Measurements from ENCODE around the gene SERPINH1.

Gene SERPINH1

DNA sequence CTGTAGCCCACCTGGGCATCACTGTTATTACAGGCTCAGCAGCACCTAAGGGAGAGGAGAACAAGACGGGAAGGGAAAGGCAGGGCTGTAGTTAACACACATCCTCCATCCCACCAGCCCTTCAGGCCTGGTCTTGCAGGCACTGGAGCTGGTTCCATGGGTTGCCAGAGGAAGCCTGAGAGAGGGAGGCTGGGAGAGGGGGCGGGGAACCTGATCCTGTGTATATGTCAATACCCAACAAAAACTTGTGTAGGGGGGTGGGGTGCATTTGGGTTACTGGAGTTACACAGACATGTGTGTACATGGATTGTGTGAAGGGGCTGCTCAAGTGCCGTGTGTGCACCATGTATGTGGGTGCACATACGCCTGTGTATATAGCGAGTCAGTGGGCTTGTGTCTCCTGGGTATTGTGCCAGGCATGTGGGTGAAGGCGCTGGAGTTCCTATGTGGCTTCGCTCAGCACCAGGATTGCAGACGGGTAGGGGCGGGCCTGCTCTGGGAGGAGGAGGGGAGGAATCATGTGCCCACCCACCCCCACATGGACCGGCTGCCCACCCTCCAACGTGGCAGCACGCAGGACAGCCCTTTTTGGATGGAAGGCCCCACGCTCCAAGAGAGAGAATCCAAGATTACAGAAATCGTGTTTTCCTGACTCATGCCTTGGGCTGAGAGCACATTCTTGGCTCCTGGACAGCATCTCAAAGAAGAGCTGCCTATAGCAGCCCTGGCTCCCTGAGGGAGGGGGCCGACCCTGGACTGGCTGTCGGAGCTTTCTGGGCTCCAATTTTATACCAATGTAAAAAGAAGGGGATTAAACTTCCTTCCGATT lies 4.2 kb upstream of the SERPINH1 start:
- no peak for DNase-seq

DNA sequence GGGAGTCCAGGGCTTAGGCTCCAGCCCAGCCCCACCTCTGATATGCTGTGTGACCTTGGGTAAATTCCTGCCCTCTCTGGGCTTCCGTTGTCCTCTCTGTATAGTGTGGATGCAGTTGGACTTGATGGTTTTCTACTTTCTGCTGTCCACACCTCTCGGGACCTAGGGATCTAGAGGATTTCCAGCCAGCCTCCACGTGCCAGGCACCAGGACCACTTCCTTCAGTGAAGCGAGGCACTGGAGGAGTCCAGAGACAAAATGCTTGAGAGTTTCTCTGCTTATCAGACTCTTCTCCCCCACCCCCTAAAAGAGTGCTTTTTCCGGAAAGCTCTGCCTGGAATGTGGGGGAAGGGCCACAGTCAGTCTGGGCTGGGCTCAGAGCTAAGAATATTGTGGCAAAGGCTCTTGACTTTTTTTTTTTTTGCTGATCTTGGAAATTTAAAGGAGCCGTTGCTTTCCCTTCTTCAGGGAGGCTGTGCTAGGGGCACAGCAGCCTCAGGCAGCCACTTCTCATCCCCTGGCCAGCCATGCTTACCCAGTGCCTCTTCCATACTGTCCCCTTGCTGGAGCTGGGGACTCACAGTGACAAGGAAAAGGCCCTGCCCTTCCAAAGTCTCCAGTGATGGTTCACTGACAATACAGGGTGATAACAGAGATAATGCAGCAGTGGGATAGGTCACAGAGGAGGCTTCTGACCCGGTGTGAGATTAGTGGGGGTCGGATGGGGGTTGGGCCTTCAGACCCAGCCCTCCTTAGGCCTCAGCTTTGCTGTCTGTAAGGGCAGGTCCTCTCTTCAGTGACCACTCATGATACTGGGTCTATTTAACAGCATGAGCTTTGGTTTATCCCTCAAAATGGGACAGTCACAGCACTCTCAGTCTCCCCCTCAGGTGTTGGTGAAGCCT lies 2.9 kb upstream of the SERPINH1 start:
- no peak for DNase-seq

DNA sequence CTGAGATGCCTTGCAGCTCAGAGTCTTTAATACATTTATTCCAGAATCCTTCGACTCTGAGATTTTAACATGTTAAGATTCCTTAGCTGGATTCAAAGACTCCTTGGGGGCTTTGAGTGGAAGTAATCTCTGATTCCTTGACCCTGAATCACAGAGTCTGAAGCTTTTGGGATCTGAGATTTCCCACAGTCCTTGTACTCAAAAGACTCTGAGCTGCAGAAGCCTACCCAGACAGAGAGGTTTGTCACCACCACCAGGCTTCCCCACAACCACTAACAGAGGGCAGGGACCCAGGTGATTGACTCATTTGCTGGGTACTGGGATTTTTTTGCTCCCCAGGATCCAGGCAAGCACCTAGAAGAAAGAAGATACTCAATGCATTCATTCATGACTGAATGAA lies 1.4 kb upstream of the SERPINH1 start:
- DNase-seq = no peak

- DNase-seq = no peak
Observed at GRCh38 chr11:75561426-75562047, 516 bp upstream of the SERPINH1 start.

- no peak for DNase-seq
Observed at GRCh38 chr11:75562836-75563484, 907 bp downstream of the SERPINH1 start.

DNA sequence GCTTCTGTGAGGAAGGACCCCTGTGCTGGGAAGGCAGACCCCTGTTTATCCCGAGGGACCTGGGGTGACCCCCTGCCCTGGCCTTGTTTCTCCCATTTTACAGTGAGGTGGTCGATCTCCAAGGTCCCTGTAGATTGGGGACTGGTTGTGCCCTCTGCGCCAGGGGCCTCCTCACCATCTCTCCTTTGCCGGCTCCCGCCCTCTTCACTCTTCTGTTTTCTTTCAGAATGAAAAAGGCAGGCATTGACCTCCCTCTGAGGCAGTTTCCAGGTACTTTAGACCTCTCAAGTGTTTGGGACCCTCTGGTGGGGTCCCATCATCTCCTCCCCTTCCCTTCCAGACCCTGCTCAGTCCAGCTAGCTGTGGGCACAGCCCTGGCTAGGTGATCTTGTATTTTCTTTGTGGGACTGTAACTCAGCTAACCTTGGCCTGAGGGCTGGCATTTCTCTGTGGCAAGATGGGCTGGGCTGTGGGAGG lies 1.5 kb downstream of the SERPINH1 start:
- DNase-seq = no peak

DNA sequence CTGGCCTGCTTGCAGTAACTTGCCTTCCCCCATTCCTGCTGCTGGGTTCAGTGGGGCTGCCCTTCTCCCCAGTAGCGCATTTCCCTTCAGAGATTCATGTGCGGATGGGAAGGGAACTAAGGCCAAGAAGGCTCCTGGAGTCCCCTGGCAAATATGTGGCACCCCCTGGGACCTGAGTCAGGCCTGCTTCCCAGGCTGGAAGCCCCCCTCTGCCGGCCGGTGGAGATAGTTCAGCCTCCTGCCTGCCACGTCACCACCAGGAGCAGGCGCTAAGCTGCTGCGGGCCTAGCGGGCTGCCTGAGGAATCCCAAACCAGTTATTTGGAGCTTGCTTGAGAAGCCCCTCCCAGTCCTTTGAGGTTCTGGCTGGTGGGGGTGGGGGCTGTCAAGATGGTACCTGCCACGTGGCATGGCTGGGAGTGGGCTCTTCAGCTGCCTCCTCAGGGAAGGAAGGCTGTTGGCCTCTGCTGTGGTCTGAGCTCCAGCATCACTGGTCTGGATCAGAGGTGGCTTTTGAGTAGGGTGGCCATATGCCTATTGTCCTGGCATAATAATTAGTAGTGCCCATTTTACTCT lies 2.0 kb downstream of the SERPINH1 start:
- no peak for DNase-seq

DNA sequence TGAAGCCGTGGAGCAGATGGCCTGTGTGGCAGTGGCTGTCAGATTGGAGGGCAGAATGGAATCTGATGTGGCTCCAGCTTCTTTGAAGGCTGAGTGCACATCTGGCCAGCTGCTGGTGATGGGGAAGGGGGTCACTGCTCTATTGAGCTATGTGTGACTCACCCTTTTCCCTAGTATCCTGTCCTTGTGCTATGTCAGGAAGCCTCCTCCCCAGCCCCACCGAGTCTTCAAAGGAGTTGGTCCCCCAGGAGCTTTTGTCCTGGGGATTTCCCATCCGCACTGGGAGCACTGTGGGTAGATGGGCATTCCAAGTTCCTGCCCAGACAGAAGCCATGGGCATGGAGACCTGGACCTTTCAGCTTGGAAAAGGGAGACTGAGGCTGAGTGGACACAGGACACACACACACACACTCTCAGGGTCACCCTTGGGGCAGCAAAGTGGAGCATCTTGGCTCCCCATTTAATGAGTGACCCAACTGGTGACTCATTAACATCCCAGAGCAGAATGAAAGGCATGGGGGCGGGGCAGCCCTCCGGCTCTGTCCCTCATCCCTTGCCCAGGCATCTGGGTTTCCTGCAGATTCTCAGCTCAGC lies 3.3 kb downstream of the SERPINH1 start:
- DNase-seq = no peak

DNA sequence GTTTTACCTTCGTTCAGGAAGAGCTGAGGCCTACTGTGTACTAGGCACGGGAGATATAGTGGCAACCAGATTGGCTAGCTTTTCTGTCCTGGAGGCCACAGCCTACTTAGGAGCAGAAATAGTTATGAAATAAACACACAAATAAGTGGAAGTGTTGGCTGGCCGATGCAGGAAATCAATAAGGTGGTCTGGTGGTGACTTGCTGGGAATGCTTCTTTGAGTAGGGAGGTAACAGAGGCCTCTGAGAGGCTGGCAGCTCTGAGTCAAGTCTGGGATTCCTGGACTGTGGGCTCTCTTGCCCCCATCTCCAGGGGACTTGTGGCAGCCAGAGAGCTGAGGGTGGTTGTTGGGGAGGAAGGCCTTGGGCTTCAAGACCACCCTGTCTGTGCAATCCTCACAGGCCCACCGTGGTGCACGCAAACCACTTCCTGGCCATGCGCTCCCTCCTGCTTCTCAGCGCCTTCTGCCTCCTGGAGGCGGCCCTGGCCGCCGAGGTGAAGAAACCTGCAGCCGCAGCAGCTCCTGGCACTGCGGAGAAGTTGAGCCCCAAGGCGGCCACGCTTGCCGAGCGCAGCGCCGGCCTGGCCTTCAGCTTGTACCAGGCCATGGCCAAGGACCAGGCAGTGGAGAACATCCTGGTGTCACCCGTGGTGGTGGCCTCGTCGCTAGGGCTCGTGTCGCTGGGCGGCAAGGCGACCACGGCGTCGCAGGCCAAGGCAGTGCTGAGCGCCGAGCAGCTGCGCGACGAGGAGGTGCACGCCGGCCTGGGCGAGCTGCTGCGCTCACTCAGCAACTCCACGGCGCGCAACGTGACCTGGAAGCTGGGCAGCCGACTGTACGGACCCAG lies 4.1 kb downstream of the SERPINH1 start:
- DNase-seq = no peak

DNA sequence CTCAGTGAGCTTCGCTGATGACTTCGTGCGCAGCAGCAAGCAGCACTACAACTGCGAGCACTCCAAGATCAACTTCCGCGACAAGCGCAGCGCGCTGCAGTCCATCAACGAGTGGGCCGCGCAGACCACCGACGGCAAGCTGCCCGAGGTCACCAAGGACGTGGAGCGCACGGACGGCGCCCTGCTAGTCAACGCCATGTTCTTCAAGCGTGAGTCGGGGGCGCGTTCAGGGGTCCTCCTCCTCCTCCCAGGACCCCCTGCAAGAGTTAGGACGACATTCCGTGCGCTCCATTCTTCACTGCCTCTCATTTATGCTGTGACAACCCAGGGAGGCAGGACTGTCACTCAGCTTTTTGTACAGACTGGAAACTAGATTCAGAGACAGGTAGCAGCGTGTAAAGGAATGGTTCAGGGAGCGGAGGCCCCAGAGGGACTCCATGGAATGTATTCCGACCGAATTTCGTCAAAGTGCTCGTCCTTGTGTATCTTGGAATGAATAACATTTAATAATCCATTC lies 4.8 kb downstream of the SERPINH1 start:
- no peak for DNase-seq

DNA sequence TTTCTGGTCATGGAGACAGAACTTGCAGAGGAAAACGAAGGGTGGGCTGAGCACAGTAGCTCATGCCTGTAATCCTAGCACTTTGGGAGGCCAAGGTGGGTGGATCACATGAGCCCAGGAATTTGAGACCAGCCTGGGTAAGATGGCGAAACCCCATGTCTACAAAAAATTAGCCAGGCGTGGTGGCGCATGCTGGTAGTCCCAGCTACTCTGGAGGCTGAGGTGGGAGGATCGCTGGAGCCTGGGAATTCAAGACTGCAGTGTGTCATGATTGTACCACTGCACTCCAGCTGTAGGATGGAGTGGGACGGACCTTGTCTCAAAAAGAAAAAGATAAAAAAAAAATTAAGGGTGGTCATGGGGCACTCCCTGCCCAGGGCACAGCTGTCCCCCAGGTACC lies 5.9 kb downstream of the SERPINH1 start:
- no peak for DNase-seq

DNA sequence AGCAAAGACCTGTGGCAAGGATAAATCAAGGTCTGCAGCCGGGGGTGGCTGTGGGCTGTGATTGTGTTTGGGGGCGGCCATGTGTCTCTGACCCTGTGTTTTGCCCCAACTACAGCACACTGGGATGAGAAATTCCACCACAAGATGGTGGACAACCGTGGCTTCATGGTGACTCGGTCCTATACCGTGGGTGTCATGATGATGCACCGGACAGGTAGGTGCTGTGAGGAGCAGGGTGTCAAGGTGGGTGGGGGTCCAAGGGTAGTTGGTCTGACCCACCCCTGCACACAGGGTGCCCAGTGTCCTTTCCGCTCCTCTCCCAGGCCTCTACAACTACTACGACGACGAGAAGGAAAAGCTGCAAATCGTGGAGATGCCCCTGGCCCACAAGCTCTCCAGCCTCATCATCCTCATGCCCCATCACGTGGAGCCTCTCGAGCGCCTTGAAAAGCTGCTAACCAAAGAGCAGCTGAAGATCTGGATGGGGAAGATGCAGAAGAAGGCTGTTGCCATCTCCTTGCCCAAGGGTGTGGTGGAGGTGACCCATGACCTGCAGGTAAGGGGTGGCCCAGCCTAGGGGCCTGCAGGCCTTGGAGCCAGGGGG lies 6.7 kb downstream of the SERPINH1 start:
- DNase-seq = no peak

GRCh38 chr11:75570559-75571139 lies 8.6 kb downstream of the SERPINH1 start:
- no peak for DNase-seq

- no peak for DNase-seq
Observed at GRCh38 chr11:75571625-75572024, 9.6 kb downstream of the SERPINH1 start.

- no peak for DNase-seq
Observed at GRCh38 chr11:75572744-75573143, 10.7 kb downstream of the SERPINH1 start.

DNA sequence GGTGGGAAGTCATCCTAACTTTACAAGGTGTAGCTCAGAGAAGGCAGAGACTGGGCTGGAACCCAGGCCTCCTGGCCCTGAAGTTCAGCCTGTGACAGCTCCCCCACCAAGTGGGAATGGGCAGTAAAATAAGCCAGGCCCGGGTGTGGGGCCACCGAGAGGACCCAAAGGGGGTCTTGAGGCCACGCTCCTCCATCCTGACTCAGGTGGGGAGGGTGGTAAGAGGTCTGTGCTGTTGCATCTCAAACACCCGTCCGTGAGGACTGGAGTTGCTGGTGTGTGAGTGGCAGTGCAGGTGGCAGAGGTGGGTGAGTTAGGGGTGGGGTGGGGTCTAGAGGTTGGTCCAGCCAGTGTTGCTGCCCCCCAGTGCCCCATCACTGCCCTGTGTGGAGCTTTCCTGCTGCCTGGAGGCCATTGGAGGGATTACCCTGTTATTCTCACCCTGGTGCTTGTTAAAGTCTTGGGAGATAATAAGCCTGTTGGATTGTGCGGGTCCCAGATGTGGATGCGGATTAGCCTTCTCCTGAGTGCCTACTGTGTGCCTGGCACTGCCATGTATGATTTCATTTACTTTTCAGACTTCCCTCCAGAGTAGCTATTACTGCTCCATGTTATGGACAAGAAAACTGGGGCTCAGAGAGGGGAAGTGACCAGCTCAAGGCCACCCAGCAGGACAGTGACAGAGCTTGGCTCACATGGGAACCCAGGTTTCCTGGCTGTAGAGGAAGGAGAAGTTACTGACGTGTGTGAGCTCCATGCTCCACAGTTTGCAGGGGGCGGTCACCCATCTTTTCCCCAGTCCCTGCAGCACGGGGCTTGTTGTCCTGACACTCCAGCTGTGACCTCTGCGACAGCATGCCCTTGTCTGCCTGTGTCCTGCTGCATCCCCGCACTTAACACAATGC lies 12.9 kb downstream of the SERPINH1 start:
- DNase-seq = no peak

DNA sequence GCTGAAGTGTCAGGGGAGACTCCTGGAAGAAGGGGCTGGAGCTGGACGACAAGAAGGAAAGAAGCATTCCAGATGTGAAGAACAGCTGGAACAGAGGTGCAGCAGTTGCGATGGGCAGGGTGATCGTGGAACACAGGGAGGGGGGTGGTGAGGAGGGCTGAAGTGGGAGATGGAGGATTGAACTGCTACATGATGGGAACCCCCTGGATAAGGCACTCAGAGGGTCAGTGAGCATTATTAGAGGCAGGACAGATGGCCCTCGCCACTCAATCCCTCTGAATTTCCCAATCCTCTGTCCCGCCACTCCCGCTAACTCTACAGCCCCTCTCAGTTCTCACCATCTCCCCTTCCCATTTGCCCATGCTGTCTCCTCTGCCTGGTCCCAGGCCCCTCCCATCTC lies 14.0 kb downstream of the SERPINH1 start:
- no peak for DNase-seq

- no peak for DNase-seq
Observed at GRCh38 chr11:75576499-75576918, 14.5 kb downstream of the SERPINH1 start.

GRCh38 chr11:75577207-75577606 lies 15.2 kb downstream of the SERPINH1 start:
- no peak for DNase-seq
